Epithelial cell of esophagus (primary cell): Measurements from ENCODE around the gene WDR48.

Experiments used
- DNase-seq: peaks from one replicate; pipeline ENCODE4 v3.0.0; 2010; ENCODE audit warnings: low read depth
- H3K4me3 ChIP-seq: 2 replicates; pipeline ENCODE4 v1.5.1; 2011; ENCODE audit warnings: mild to moderate bottlenecking, low read length, control low read depth
- TF ChIP-seq, protein P1 (sequence below): IDR thresholded peaks from 2 replicates; pipeline ENCODE4 v1.5.1; 2011; ENCODE audit warnings: low read depth, mild to moderate bottlenecking, low read length, control low read depth, inconsistent platforms; ENCODE audit not compliant: insufficient read depth; ENCODE audit errors: missing control alignments

The WDR48 gene

DNA sequence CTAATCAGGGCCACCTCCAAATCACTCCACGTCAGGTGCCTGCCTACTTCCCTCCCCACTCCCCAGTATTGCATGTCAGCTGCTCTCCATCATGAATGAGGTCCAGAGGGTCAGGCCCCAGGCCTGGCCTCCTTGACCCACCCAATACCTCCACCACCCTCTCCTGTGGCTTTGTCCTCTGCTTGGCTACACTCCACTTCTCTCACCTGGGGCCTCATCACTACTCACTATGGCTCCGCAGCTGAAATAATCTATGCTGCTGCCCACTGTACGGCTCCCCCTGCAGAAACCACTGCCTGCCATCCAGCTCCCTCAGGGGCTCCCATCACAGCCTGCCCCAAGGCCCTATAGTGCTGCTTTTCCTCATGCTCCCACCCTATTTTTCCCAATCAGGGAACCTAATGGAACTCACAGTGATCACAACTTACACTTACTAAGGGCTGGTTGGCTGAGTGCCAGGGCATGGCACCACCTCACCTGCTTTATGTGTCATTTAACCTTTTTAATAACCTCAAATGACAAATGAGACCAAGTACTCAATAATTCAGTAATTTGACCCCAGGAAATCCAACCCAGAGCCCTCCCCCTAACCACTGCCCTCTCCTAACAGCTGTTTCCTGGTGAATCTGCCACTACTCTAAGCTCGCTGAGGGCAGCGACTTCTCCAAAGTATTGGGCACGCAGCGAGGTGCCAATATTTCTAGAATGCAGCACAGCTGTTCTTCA lies 53.3 kb downstream of the WDR48 start:
- no peak overlapping the region for H3K4me3 ChIP-seq
- no peak for DNase-seq
- TF ChIP-seq, protein P1, sequence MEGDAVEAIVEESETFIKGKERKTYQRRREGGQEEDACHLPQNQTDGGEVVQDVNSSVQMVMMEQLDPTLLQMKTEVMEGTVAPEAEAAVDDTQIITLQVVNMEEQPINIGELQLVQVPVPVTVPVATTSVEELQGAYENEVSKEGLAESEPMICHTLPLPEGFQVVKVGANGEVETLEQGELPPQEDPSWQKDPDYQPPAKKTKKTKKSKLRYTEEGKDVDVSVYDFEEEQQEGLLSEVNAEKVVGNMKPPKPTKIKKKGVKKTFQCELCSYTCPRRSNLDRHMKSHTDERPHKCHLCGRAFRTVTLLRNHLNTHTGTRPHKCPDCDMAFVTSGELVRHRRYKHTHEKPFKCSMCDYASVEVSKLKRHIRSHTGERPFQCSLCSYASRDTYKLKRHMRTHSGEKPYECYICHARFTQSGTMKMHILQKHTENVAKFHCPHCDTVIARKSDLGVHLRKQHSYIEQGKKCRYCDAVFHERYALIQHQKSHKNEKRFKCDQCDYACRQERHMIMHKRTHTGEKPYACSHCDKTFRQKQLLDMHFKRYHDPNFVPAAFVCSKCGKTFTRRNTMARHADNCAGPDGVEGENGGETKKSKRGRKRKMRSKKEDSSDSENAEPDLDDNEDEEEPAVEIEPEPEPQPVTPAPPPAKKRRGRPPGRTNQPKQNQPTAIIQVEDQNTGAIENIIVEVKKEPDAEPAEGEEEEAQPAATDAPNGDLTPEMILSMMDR, result no peak

DNA sequence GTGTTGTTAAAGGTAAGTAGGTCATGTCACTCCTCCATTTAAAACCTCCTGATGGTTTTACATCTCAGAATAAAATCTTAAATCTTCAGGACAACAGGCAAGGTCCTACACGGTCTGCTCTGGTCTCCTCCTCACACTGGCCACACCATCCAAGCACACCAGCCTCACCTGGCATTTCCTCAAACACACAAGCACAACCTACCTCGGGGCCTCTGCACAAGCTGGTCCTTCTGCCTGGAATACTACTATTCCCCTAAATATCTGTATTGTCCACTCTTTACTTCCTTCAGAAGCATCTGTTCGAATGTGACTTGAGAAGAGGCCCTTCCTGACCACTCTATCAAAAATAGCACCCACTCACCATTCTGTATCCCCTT lies 53.9 kb downstream of the WDR48 start:
- TF ChIP-seq, protein P1, result no peak
- no peak for DNase-seq
- no peak overlapping the region for H3K4me3 ChIP-seq

DNA sequence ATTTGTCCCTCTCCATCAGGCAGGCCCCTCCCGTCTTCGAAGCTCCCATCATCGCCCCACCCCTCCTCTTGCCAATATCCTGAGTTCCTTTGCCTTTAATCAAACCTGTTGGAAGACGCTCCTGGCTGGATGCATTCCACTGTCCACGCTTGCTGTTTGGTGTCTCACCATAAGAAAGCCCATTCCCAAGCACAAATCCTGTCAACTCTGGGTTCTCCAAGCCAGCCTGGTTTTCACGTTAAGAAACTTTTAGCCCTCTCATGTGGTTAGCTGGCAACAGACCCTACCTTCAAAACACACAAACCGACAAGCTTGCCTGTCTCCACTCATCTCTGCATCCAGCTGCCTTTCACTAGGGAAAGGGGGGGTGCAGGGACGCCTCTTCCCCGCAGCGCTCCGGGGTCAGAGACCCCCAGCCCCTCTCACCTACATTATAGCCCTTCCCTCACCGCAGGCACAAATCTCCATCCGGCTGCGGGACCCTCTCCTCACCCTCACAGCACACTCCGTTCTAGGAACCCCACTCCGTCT lies 54.5 kb downstream of the WDR48 start:
- peak; percentile 57 for DNase-seq

DNA sequence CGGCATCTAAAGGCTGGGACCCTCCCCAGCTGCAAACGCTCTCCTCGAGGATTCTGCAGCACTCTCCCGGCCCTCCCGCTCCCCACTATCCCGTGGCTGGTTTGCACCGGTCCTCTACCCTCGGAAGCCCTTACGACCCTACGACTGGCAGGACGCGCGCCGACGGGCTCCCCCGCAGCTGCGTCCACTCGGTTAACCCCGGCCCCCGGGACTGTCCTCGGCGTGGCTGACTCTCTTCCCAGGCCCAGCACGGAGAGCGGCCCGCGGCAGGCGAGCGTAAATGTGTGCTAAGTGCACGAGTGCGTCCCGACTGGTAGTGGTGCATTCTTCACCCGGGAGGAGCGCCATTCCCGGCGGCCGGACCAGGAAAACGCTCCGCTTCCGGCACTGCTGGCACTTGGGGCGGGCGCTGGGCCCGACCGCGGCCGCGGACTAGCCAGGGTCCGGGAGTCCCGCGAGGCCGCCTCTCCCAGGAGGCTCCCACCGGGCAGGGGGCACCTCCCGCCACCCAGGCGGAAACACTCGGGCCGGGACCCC lies 55.1 kb downstream of the WDR48 start:
- peak; percentile 75 for DNase-seq

More for the DNA sequence above, 54.5 kb downstream of the WDR48 start:
- TF ChIP-seq, protein P1, result no peak
- peak overlapping the region; percentile 89 for H3K4me3 ChIP-seq

DNA sequence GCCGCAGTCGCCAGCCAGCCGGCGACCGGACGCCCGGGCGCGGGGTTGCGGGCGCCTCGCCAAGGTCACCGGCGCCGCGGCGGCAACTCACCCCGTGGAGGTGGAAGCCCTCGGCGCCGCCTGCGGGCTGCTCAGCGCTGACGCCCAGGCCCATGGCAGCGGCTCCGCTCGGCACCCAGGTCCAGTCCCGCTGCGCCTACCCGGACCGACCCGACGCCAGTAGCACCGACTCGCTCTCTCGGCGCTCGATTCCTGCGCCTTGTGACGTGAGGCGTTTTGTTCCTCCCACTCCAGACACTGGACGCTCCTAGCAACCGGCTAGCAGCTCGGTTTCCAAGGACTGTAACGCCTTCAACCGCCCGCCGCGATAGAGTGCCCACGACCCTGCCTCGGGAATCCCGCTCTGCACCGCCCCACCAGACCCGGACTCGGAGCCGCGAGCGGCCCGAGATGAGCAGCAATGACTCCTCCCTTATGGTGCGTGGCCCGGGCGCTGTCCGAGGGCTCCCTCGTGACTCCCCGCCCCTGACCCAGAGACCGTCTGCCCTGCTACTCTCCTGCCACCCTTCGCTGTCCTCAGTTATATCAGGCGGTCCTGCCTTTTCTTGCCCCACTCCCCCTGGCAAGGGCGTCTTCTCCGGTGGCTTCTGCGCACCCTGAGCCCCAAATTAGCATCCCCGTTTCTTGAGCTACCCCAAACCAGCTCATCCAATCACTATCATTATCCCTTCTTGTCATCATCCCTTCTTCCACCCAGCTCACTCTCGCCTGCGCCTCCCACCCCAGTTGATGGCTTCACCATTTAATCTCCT lies 55.8 kb downstream of the WDR48 start, which contains the start of the genes GORASP1 and TTC21A:
GORASP1 (minus strand) TSS at position 240 of the 812 bp plus-strand sequence; CDS start at position 154, 86 bp downstream.
TTC21A (plus strand) TSS at position 293 of the 812 bp plus-strand sequence; CDS start at position 451, 158 bp downstream.
- DNase-seq, result peak; percentile 89
- TF ChIP-seq, protein P1, result no peak
- peak within 1 kb of the TSS; percentile 89 for H3K4me3 ChIP-seq

More for the DNA sequence above, 55.1 kb downstream of the WDR48 start:
- peak overlapping the region; percentile 89 for H3K4me3 ChIP-seq
- TF ChIP-seq, protein P1, result no peak

DNA sequence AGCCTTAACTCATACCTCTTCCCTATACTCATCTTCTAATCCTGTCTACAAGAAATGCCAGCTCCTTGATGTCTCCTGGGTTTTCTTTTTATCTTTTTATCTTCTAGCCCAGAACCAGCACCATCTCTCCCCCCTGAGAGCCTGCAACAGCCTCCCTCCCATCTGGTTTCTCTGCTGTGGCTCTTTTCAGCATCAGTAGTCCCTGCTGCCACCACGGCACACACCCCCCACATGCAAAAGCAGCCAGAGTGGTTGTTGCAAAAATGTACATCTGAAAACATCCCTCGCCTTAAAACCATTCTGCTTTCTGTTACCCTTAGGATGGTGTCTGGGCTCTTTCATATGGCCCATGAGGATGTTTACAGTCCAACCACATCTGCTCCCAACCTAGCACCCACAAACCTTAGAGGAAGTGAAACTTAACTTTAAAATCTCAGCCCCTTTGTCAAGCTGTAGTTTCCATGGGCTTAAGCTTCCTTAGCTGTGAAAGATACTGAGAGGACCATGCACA lies 56.4 kb downstream of the WDR48 start:
- peak overlapping the region; percentile 89 for H3K4me3 ChIP-seq
- TF ChIP-seq, protein P1, result no peak
- no peak for DNase-seq
